ENCODE measurements around the gene ZBTB14. TPM values are rescaled to one million over a fixed set of nuclear protein-coding genes. Genes with fewer than 3 reads are reported as not detected.

Gene ZBTB14
- total RNA-seq, 1 donor from 2014 or later = 9.0 TPM

GRCh38 chr18:5251117-5251516 lies 44.4 kb downstream of the ZBTB14 start:
- FAIRE-seq = no peak
- Mint-ChIP-seq H3K9me3 (ENCODE audit: unreplicated experiment) (no peaks in the 10 kb centered on the region), H3K27ac (ENCODE audit: unreplicated experiment) (no peak overlapping the region), H3K36me3 (ENCODE audit: low read depth, unreplicated experiment) (no peaks in the 10 kb centered on the region), H3K27me3 (ENCODE audit: low read depth, unreplicated experiment) (peaks cover 2% of the 10 kb centered on the region), H3K4me1 (ENCODE audit: low read depth, unreplicated experiment) (peaks cover 6% of the 10 kb centered on the region), H3K4me3 (ENCODE audit: unreplicated experiment) (no peak overlapping the region)
- Histone ChIP-seq H3K79me2 (ENCODE audit: insufficient read depth, low read length) (no peaks in the 10 kb centered on the region), H3K4me1 (ENCODE audit: insufficient read depth, low read length) (no peaks in the 10 kb centered on the region), H3K4me2 (ENCODE audit: low read length) (no peak overlapping the region), H3K4me3 (ENCODE audit: insufficient read depth, low read depth, low read length) (no peak overlapping the region), H3K27me3 (ENCODE audit: insufficient read depth, low read length) (no peaks in the 10 kb centered on the region), H3K27ac (ENCODE audit: low read depth, low read length) (no peak overlapping the region), H2AFZ (ENCODE audit: low read depth, low read length) (no peak overlapping the region), H3K9ac (ENCODE audit: low read length) (no peak overlapping the region), H3K9me3 (ENCODE audit: insufficient read depth, low read depth, low read length) (no peaks in the 10 kb centered on the region), H4K20me1 (ENCODE audit: insufficient read depth, low read length) (no peaks in the 10 kb centered on the region), H3K36me3 (ENCODE audit: insufficient read depth, low read length) (no peaks in the 10 kb centered on the region)
- TF ChIP-seq EZH2 (IDR thresholded peaks at IDR 0.05; ENCODE audit: insufficient read depth, low read length) (no peak), CTCF (IDR thresholded peaks at IDR 0.05; ENCODE audit: insufficient read depth, low read depth, low read length) (no peak)
- DNase-seq (ENCODE audit: low read depth) = no peak

- H3K4me1 Mint-ChIP-seq (ENCODE audit: low read depth, unreplicated experiment) = peaks cover 6% of the 10 kb centered on the region
- no peak overlapping the region for H3K27ac ChIP-seq (ENCODE audit: low read depth, low read length)
- H3K36me3 ChIP-seq (ENCODE audit: insufficient read depth, low read length) = no peaks in the 10 kb centered on the region
- no peak overlapping the region for H3K27ac Mint-ChIP-seq (ENCODE audit: unreplicated experiment)
- FAIRE-seq (no peak), DNase-seq (ENCODE audit: low read depth) (no peak)
- no peaks in the 10 kb centered on the region for H3K27me3 ChIP-seq (ENCODE audit: insufficient read depth, low read length)
- no peak overlapping the region for H3K4me3 Mint-ChIP-seq (ENCODE audit: unreplicated experiment)
- TF ChIP-seq EZH2 (IDR thresholded peaks at IDR 0.05; ENCODE audit: insufficient read depth, low read length) = no peak
- no peak for TF ChIP-seq CTCF (IDR thresholded peaks at IDR 0.05; ENCODE audit: insufficient read depth, low read depth, low read length)
- no peaks in the 10 kb centered on the region for H3K9me3 Mint-ChIP-seq (ENCODE audit: unreplicated experiment)
- no peak overlapping the region for H2AFZ ChIP-seq (ENCODE audit: low read depth, low read length)
- no peaks in the 10 kb centered on the region for H3K36me3 Mint-ChIP-seq (ENCODE audit: low read depth, unreplicated experiment)
- peaks cover 1% of the 10 kb centered on the region for H3K27me3 Mint-ChIP-seq (ENCODE audit: low read depth, unreplicated experiment)
- H3K9me3 ChIP-seq (ENCODE audit: insufficient read depth, low read depth, low read length) = no peaks in the 10 kb centered on the region
- no peak overlapping the region for H3K4me3 ChIP-seq (ENCODE audit: insufficient read depth, low read depth, low read length)
- no peak overlapping the region for H3K9ac ChIP-seq (ENCODE audit: low read length)
- H3K4me1 ChIP-seq (ENCODE audit: insufficient read depth, low read length) = no peaks in the 10 kb centered on the region
- no peaks in the 10 kb centered on the region for H4K20me1 ChIP-seq (ENCODE audit: insufficient read depth, low read length)
- H3K4me2 ChIP-seq (ENCODE audit: low read length) = no peak overlapping the region
- H3K79me2 ChIP-seq (ENCODE audit: insufficient read depth, low read length) = no peaks in the 10 kb centered on the region
Measured at GRCh38 chr18:5250603-5251002, 44.9 kb downstream of the ZBTB14 start.

GRCh38 chr18:5244941-5245340 lies 50.6 kb downstream of the ZBTB14 start:
- no peak overlapping the region for H3K4me2 ChIP-seq (ENCODE audit: low read length)
- DNase-seq (ENCODE audit: low read depth) = no peak
- H2AFZ ChIP-seq (ENCODE audit: low read depth, low read length) = no peak overlapping the region
- Mint-ChIP-seq H3K36me3 (ENCODE audit: low read depth, unreplicated experiment) (peaks cover 1% of the 10 kb centered on the region), H3K27me3 (ENCODE audit: low read depth, unreplicated experiment) (no peaks in the 10 kb centered on the region), H3K27ac (ENCODE audit: unreplicated experiment) (no peak overlapping the region), H3K4me1 (ENCODE audit: low read depth, unreplicated experiment) (peaks cover 9% of the 10 kb centered on the region), H3K4me3 (ENCODE audit: unreplicated experiment) (no peak overlapping the region), H3K9me3 (ENCODE audit: unreplicated experiment) (no peaks in the 10 kb centered on the region)
- no peak overlapping the region for H3K27ac ChIP-seq (ENCODE audit: low read depth, low read length)
- H3K79me2 ChIP-seq (ENCODE audit: insufficient read depth, low read length) = peaks cover 12% of the 10 kb centered on the region
- no peak for FAIRE-seq
- H4K20me1 ChIP-seq (ENCODE audit: insufficient read depth, low read length) = peaks cover 5% of the 10 kb centered on the region
- no peaks in the 10 kb centered on the region for H3K27me3 ChIP-seq (ENCODE audit: insufficient read depth, low read length)
- no peaks in the 10 kb centered on the region for H3K4me1 ChIP-seq (ENCODE audit: insufficient read depth, low read length)
- H3K9me3 ChIP-seq (ENCODE audit: insufficient read depth, low read depth, low read length) = no peaks in the 10 kb centered on the region
- H3K4me3 ChIP-seq (ENCODE audit: insufficient read depth, low read depth, low read length) = no peak overlapping the region
- no peak for TF ChIP-seq EZH2 (IDR thresholded peaks at IDR 0.05; ENCODE audit: insufficient read depth, low read length)
- TF ChIP-seq CTCF (IDR thresholded peaks at IDR 0.05; ENCODE audit: insufficient read depth, low read depth, low read length) = no peak
- no peak overlapping the region for H3K9ac ChIP-seq (ENCODE audit: low read length)
- peaks cover 6% of the 10 kb centered on the region for H3K36me3 ChIP-seq (ENCODE audit: insufficient read depth, low read length)

Data from astrocyte (in vitro differentiated cells and primary cell).